ENCODE measurements around the gene CACNA1G. TPM values are rescaled to one million over a fixed set of nuclear protein-coding genes. Genes with fewer than 3 reads are reported as not detected.

Gene CACNA1G
- total RNA-seq, 1 donor from 2014 or later = 1.6 TPM

DNA sequence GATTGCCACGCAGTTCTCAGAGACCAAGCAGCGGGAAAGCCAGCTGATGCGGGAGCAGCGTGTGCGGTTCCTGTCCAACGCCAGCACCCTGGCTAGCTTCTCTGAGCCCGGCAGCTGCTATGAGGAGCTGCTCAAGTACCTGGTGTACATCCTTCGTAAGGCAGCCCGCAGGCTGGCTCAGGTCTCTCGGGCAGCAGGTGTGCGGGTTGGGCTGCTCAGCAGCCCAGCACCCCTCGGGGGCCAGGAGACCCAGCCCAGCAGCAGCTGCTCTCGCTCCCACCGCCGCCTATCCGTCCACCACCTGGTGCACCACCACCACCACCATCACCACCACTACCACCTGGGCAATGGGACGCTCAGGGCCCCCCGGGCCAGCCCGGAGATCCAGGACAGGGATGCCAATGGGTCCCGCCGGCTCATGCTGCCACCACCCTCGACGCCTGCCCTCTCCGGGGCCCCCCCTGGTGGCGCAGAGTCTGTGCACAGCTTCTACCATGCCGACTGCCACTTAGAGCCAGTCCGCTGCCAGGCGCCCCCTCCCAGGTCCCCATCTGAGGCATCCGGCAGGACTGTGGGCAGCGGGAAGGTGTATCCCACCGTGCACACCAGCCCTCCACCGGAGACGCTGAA, 15.2 kb downstream of the CACNA1G start:
- Mint-ChIP-seq H3K4me1 (peaks cover 25% of the 10 kb centered on the region), H3K27me3 (ENCODE audit: insufficient read depth, low read depth) (peaks cover 5% of the 10 kb centered on the region), H3K36me3 (peaks cover 3% of the 10 kb centered on the region), H3K27ac (no peak overlapping the region), H3K9me3 (no peaks in the 10 kb centered on the region), H3K4me3 (no peak overlapping the region)
- H3K27ac ChIP-seq = no peak overlapping the region
- no peak overlapping the region for H3K9ac ChIP-seq
- H3K27me3 ChIP-seq = no peaks in the 10 kb centered on the region
- H3K4me3 ChIP-seq = no peak overlapping the region
- no peak for DNase-seq (ENCODE audit: low spot score)
- H3K79me2 ChIP-seq (ENCODE audit: low read depth) = no peaks in the 10 kb centered on the region
- H2AFZ ChIP-seq (replicated peaks) = no peak overlapping the region
- H3K4me2 ChIP-seq = no peak overlapping the region
- no peaks in the 10 kb centered on the region for H3K36me3 ChIP-seq
- no peaks in the 10 kb centered on the region for H4K20me1 ChIP-seq (ENCODE audit: low read depth)
- H3K4me1 ChIP-seq = peaks cover 15% of the 10 kb centered on the region
- TF ChIP-seq, protein P1, sequence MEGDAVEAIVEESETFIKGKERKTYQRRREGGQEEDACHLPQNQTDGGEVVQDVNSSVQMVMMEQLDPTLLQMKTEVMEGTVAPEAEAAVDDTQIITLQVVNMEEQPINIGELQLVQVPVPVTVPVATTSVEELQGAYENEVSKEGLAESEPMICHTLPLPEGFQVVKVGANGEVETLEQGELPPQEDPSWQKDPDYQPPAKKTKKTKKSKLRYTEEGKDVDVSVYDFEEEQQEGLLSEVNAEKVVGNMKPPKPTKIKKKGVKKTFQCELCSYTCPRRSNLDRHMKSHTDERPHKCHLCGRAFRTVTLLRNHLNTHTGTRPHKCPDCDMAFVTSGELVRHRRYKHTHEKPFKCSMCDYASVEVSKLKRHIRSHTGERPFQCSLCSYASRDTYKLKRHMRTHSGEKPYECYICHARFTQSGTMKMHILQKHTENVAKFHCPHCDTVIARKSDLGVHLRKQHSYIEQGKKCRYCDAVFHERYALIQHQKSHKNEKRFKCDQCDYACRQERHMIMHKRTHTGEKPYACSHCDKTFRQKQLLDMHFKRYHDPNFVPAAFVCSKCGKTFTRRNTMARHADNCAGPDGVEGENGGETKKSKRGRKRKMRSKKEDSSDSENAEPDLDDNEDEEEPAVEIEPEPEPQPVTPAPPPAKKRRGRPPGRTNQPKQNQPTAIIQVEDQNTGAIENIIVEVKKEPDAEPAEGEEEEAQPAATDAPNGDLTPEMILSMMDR (IDR thresholded peaks at IDR 0.05) = no peak
- peaks cover 8% of the 10 kb centered on the region for H3F3A ChIP-seq (ENCODE audit: low read depth)
- H3K9me3 ChIP-seq (ENCODE audit: low read depth) = no peaks in the 10 kb centered on the region

DNA sequence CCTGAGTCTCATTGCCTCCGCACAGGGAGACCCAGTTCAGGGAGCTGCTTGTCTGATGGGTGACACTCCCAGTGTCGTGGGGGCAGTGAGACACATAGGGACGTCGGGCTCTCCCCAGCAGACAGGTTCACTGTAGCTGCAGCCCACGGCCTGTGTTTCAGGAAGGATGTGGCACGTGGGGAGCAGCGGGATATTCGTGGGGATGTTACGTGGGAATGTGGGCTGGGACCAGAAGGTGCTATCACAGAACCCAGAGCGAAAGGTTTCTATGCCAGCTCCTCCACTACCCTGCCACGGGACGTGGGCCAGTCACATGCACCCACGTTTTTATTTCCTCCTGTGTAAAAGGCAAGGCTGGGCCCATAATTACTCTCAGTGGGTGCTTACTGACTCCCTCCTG, 16.3 kb downstream of the CACNA1G start:
- H3F3A ChIP-seq (ENCODE audit: low read depth) = peaks cover 8% of the 10 kb centered on the region
- no peak overlapping the region for H3K4me3 Mint-ChIP-seq
- H3K9ac ChIP-seq = no peak overlapping the region
- peaks cover 4% of the 10 kb centered on the region for H3K36me3 Mint-ChIP-seq
- no peaks in the 10 kb centered on the region for H4K20me1 ChIP-seq (ENCODE audit: low read depth)
- no peaks in the 10 kb centered on the region for H3K27me3 Mint-ChIP-seq (ENCODE audit: insufficient read depth, low read depth)
- no peak overlapping the region for H3K27ac ChIP-seq
- no peaks in the 10 kb centered on the region for H3K9me3 Mint-ChIP-seq
- TF ChIP-seq, protein P1 (IDR thresholded peaks at IDR 0.05) = no peak
- TF ChIP-seq EZH2phosphoT487 (IDR thresholded peaks at IDR 0.05) (no peak), EZH2 (IDR thresholded peaks at IDR 0.05) (no peak)
- no peaks in the 10 kb centered on the region for H3K9me3 ChIP-seq (ENCODE audit: low read depth)
- H2AFZ ChIP-seq (replicated peaks) = no peak overlapping the region
- H3K36me3 ChIP-seq = no peaks in the 10 kb centered on the region
- no peaks in the 10 kb centered on the region for H3K27me3 ChIP-seq
- no peak overlapping the region for H3K4me2 ChIP-seq
- H3K4me1 ChIP-seq = peaks cover 12% of the 10 kb centered on the region
- peaks cover 20% of the 10 kb centered on the region for H3K4me1 Mint-ChIP-seq
- H3K27ac Mint-ChIP-seq = no peak overlapping the region
- H3K79me2 ChIP-seq (ENCODE audit: low read depth) = no peaks in the 10 kb centered on the region
- DNase-seq (ENCODE audit: low spot score) = no peak
- no peak overlapping the region for H3K4me3 ChIP-seq

DNA sequence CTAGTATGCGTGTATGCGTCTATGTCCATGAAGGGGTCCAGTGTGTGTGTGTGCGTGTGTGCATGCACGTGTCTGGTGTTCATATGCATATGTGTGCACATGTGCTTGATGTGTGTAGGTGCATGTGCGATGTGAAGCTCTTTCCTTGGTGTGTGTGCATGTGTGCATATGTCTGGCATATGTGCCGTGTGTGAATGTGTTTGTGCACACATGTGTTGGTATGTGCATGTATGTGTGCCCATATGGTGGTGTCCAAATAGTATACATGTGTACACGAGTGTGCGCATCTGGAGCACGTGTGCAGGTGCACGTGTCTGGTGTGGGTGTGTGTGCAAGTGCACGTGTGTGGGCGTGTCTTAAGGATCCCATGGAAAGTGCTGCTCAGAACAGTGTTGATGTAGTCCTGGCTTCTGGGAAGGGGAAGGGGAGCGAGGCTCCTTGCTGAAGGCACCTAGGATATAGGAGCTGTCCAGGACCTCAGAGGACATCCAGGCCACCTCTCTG, 17.0 kb downstream of the CACNA1G start:
- peaks cover 19% of the 10 kb centered on the region for H3K4me1 Mint-ChIP-seq
- H3K27ac ChIP-seq = no peak overlapping the region
- no peak for DNase-seq (ENCODE audit: low spot score)
- no peaks in the 10 kb centered on the region for H3K9me3 ChIP-seq (ENCODE audit: low read depth)
- no peaks in the 10 kb centered on the region for H3K79me2 ChIP-seq (ENCODE audit: low read depth)
- H3K27me3 ChIP-seq = no peaks in the 10 kb centered on the region
- H3K36me3 ChIP-seq = no peaks in the 10 kb centered on the region
- H4K20me1 ChIP-seq (ENCODE audit: low read depth) = no peaks in the 10 kb centered on the region
- H3K4me3 ChIP-seq = no peak overlapping the region
- H3K9ac ChIP-seq = no peak overlapping the region
- no peak overlapping the region for H3K27ac Mint-ChIP-seq
- no peaks in the 10 kb centered on the region for H3K27me3 Mint-ChIP-seq (ENCODE audit: insufficient read depth, low read depth)
- TF ChIP-seq, protein P1 (IDR thresholded peaks at IDR 0.05) = no peak
- no peak for TF ChIP-seq EZH2phosphoT487 (IDR thresholded peaks at IDR 0.05)
- no peak for TF ChIP-seq EZH2 (IDR thresholded peaks at IDR 0.05)
- no peaks in the 10 kb centered on the region for H3K9me3 Mint-ChIP-seq
- H3K36me3 Mint-ChIP-seq = peaks cover 7% of the 10 kb centered on the region
- no peak overlapping the region for H2AFZ ChIP-seq (replicated peaks)
- no peak overlapping the region for H3K4me2 ChIP-seq
- peaks cover 8% of the 10 kb centered on the region for H3F3A ChIP-seq (ENCODE audit: low read depth)
- H3K4me3 Mint-ChIP-seq = no peak overlapping the region
- peaks cover 12% of the 10 kb centered on the region for H3K4me1 ChIP-seq
